Cortex of kidney (tissue), 1 donor: ENCODE data around the gene ACKR1.

Source experiments
- DNase-seq: peaks from one replicate; lab custom pipeline; 2025; lab: John Stamatoyannopoulos, UW

The ACKR1 gene

GRCh38 chr1:159204161-159205141, at the start of gene ACKR1:
Gene ACKR1, plus strand, starts transcription at chr1:159204875. Its CDS starts 85 bp downstream, at chr1:159204960.
- no peak for DNase-seq

- DNase-seq: no peak
Measured at GRCh38 chr1:159161001-159161718, 43.5 kb upstream of the ACKR1 start.

- DNase-seq: no peak
Measured at GRCh38 chr1:159161719-159162026, 43.0 kb upstream of the ACKR1 start.

GRCh38 chr1:159162516-159163265, 42.0 kb upstream of the ACKR1 start:
- no peak for DNase-seq

- DNase-seq: no peak
Measured at GRCh38 chr1:159163614-159164228, 41.0 kb upstream of the ACKR1 start.

GRCh38 chr1:159168043-159168442, 36.6 kb upstream of the ACKR1 start:
- no peak for DNase-seq

GRCh38 chr1:159170639-159171038, 34.0 kb upstream of the ACKR1 start:
- DNase-seq: no peak

GRCh38 chr1:159171254-159171687, 33.4 kb upstream of the ACKR1 start, which contains the start of gene CADM3:
Gene CADM3, plus strand, starts transcription at chr1:159171615. Its CDS starts 151 bp downstream, at chr1:159171766.
- no peak for DNase-seq

- no peak for DNase-seq
Measured at GRCh38 chr1:159171688-159172501, 32.8 kb upstream of the ACKR1 start.

GRCh38 chr1:159172614-159173291, 31.9 kb upstream of the ACKR1 start:
- DNase-seq: no peak

- DNase-seq: no peak
Measured at GRCh38 chr1:159173320-159173719, 31.4 kb upstream of the ACKR1 start.

GRCh38 chr1:159175571-159175970, 29.1 kb upstream of the ACKR1 start:
- DNase-seq: no peak

GRCh38 chr1:159177272-159177907, 27.3 kb upstream of the ACKR1 start:
- DNase-seq: no peak

- no peak for DNase-seq
Measured at GRCh38 chr1:159179906-159180305, 24.8 kb upstream of the ACKR1 start.

GRCh38 chr1:159180516-159180915, 24.2 kb upstream of the ACKR1 start:
- no peak for DNase-seq

GRCh38 chr1:159181328-159182024, 23.2 kb upstream of the ACKR1 start:
- no peak for DNase-seq

GRCh38 chr1:159184201-159184600, 20.5 kb upstream of the ACKR1 start:
- no peak for DNase-seq

GRCh38 chr1:159185121-159185520, 19.6 kb upstream of the ACKR1 start:
- no peak for DNase-seq

- no peak for DNase-seq
Measured at GRCh38 chr1:159187033-159187432, 17.6 kb upstream of the ACKR1 start.
